AG04449 (cell line): Measurements from ENCODE around the gene RNF144A.

Source experiments
- CTCF ChIA-PET: fragments of 350-600 bp; formaldehyde crosslinking; extraction: SDS; loops from one replicate; lab custom pipeline; 2021; ENCODE audit warnings: antibody characterized with exemption; lab: Yijun Ruan, JAX
- POLR2A ChIA-PET: fragments of 400-600, 350-600 bp; formaldehyde crosslinking; extraction: SDS; loops from one replicate; lab custom pipeline; 2020; ENCODE audit warnings: antibody characterized with exemption, inconsistent platforms; lab: Yijun Ruan, JAX
- DNase-seq: peaks from one replicate; pipeline ENCODE4 v3.0.0-alpha.2; 2010; ENCODE audit warnings: low read depth, low spot score
- H3K4me3 ChIP-seq: 2 replicates; pipeline ENCODE4 v1.5.1; 2011; ENCODE audit warnings: low read depth, mild to moderate bottlenecking, control low read depth, low read length
- CTCF ChIP-seq: IDR thresholded peaks from one replicate; pipeline ENCODE4 v1.5.1; 2011; ENCODE audit warnings: mild to moderate bottlenecking, moderate library complexity, low read length, control low read depth, inconsistent platforms; ENCODE audit not compliant: insufficient read depth; ENCODE audit errors: missing control alignments

The RNF144A gene

GRCh38 chr2:7077660-7078267 lies 160.6 kb downstream of the RNF144A start:
- DNase-seq = no peak
- ChIA-PET CTCF (no interaction called here), POLR2A (no interaction called here)
- no peak for TF ChIP-seq CTCF
- H3K4me3 ChIP-seq = no peak overlapping the region

- no peak for DNase-seq
- CTCF ChIA-PET = interaction anchor here (0.9 to 3.5 kb wide), 5 partner anchors 12 to 188 kb away, joined by 3 to 21 read pairs (median 5); no protein-coding TSS in a partner anchor
- H3K4me3 ChIP-seq = no peak overlapping the region
- TF ChIP-seq CTCF = peak; percentile 54
- POLR2A ChIA-PET = no interaction called here
Observed at GRCh38 chr2:7083580-7084509, 166.6 kb downstream of the RNF144A start.

GRCh38 chr2:7084601-7085000 lies 167.4 kb downstream of the RNF144A start:
- CTCF ChIA-PET = interaction anchor here (0.9 to 3.5 kb wide), 3 partner anchors 12 to 188 kb away, joined by 3 to 21 read pairs (median 7); no protein-coding TSS in a partner anchor
- H3K4me3 ChIP-seq = no peak overlapping the region
- DNase-seq = no peak
- POLR2A ChIA-PET = no interaction called here
- no peak for TF ChIP-seq CTCF

GRCh38 chr2:7089284-7089683 lies 172.1 kb downstream of the RNF144A start:
- no peak for TF ChIP-seq CTCF
- H3K4me3 ChIP-seq = no peak overlapping the region
- ChIA-PET CTCF (interaction anchor here (1.2 kb wide), 1 partner anchor 8 kb away, joined by 4 read pairs; no protein-coding TSS in a partner anchor), POLR2A (no interaction called here)
- no peak for DNase-seq

- CTCF ChIA-PET = interaction anchor here (1.2 kb wide), 1 partner anchor 8 kb away, joined by 4 read pairs; no protein-coding TSS in a partner anchor
- no peak for TF ChIP-seq CTCF
- H3K4me3 ChIP-seq = no peak overlapping the region
- DNase-seq = no peak
- POLR2A ChIA-PET = no interaction called here
Observed at GRCh38 chr2:7089898-7090510, 172.8 kb downstream of the RNF144A start.

- no peak for TF ChIP-seq CTCF
Observed at GRCh38 chr2:7093376-7093775, 176.2 kb downstream of the RNF144A start.

More at GRCh38 chr2:7093376-7093775, 176.2 kb downstream of the RNF144A start:
- no peak for DNase-seq
- H3K4me3 ChIP-seq = no peak overlapping the region
- ChIA-PET POLR2A (no interaction called here), CTCF (no interaction called here)
